ENCODE measurements around the gene BFSP1.

Gene BFSP1

DNA sequence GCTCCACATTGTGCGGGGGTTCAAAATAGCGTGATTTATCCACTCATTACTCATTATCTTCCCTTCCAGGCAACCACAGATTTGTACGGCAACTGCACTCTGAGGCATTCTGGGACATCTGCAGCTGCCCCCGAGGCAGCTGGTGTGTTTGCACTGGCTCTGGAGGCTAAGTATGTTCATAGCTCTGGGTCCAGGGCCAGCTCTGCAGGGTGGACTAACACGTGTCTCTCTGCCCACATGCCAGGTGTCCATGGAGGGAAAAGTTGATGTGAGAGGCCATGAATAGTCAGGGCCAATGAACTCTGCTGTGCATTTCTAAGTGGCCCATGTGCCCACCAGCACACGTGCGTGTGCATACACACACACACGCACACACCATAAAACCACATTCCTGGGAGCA is 74.9 kb downstream of the BFSP1 start:
- Histone ChIP-seq H3K4me1 (ENCODE audit: control insufficient read depth in 1 of 2, insufficient read depth in 2 of 2, low read length in 2 of 2) (no peaks in the 10 kb centered on the region), H3K9ac (ENCODE audit: low read depth in 1 of 2, low read length in 2 of 2) (no peak overlapping the region), H3K27me3 (ENCODE audit: control insufficient read depth in 1 of 2, insufficient read depth in 2 of 2, low read length in 2 of 2) (peaks cover 8 to 9% of the 10 kb centered on the region in 2 donors), H3K36me3 (ENCODE audit: control insufficient read depth in 1 of 2, insufficient read depth in 2 of 2, low read length in 2 of 2) (no peaks in the 10 kb centered on the region), H3K27ac (ENCODE audit: low read depth, low read length) (no peak overlapping the region), H3K9me3 (ENCODE audit: control insufficient read depth in 1 of 2, low read length in 2 of 2) (no peaks in the 10 kb centered on the region), H3K4me3 (ENCODE audit: low read depth in 1 of 2, low read length in 2 of 2) (no peak overlapping the region)

DNA sequence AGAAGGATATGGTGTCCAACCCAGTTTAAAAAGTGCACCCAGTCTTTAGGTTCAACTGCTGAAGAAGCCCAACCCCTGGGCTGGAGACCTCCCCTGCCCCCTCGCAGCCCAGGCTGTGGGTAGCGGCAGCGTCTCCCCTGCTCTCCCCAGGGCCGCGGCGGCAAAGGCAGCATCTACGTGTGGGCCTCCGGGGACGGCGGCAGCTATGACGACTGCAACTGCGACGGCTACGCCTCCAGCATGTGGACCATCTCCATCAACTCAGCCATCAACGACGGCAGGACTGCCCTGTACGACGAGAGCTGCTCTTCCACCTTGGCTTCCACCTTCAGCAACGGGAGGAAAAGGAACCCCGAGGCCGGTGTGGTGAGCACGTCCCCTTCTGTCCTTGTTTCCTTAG is 77.6 kb downstream of the BFSP1 start:
- H3K36me3 ChIP-seq (ENCODE audit: control insufficient read depth in 1 of 2, insufficient read depth in 2 of 2, low read length in 2 of 2): no peaks in the 10 kb centered on the region
- H3K9ac ChIP-seq (ENCODE audit: low read depth in 1 of 2, low read length in 2 of 2): no peak overlapping the region
- H3K4me1 ChIP-seq (ENCODE audit: control insufficient read depth in 1 of 2, insufficient read depth in 2 of 2, low read length in 2 of 2): no peaks in the 10 kb centered on the region
- H3K9me3 ChIP-seq (ENCODE audit: control insufficient read depth in 1 of 2, low read length in 2 of 2): no peaks in the 10 kb centered on the region
- H3K27ac ChIP-seq (ENCODE audit: low read depth, low read length): no peak overlapping the region
- H3K27me3 ChIP-seq (ENCODE audit: control insufficient read depth in 1 of 2, insufficient read depth in 2 of 2, low read length in 2 of 2): peaks cover 8 to 9% of the 10 kb centered on the region in 2 donors
- H3K4me3 ChIP-seq (ENCODE audit: low read depth in 1 of 2, low read length in 2 of 2): no peak overlapping the region

DNA sequence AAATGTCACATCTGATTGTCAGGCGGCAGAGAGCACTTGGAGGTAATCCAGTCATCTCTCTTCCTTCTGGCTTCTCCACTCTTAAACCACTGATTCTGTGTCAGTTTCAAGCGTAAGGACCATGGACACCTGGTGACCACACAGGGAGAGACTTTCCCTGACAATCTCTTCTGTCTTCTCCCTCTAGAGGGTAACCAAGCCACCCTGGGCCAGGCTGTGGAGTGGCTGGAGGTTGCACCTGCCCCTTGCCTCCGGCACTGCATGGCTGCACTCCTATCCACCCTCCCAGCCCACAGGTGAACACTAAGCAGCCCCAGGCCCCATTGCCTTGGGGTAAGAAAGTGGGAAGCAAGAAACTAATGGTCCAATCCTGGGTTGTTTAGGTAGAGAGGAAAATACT is 78.7 kb downstream of the BFSP1 start:
- Histone ChIP-seq H3K27ac (ENCODE audit: low read depth, low read length) (no peak overlapping the region), H3K4me1 (ENCODE audit: control insufficient read depth in 1 of 2, insufficient read depth in 2 of 2, low read length in 2 of 2) (no peaks in the 10 kb centered on the region), H3K4me3 (ENCODE audit: low read depth in 1 of 2, low read length in 2 of 2) (no peak overlapping the region), H3K9ac (ENCODE audit: low read depth in 1 of 2, low read length in 2 of 2) (no peak overlapping the region), H3K9me3 (ENCODE audit: control insufficient read depth in 1 of 2, low read length in 2 of 2) (no peaks in the 10 kb centered on the region), H3K36me3 (ENCODE audit: control insufficient read depth in 1 of 2, insufficient read depth in 2 of 2, low read length in 2 of 2) (no peaks in the 10 kb centered on the region), H3K27me3 (ENCODE audit: control insufficient read depth in 1 of 2, insufficient read depth in 2 of 2, low read length in 2 of 2) (peaks cover 8 to 9% of the 10 kb centered on the region in 2 donors)

DNA sequence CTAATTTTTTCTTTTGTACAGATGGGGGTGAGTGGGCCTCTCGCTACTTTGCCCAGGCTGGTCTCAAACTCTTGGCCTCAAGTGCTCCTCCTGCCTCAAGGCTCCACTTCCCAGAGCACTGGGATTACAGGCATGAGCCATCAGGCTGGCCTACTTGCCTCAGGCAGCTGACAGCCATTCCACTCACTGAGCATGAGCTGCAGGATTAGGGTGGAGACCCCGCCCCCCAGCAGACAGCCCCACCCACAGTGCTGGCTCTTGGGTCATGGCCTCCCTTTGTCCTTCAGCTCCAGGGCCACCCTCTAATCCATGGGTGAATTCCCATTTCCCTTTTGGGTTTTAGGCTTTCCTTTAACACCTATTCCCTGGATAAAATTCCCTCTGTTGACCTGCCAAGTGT is 82.1 kb downstream of the BFSP1 start:
- Histone ChIP-seq H3K27ac (ENCODE audit: low read depth, low read length) (no peak overlapping the region), H3K27me3 (ENCODE audit: control insufficient read depth in 1 of 2, insufficient read depth in 2 of 2, low read length in 2 of 2) (peaks cover 0 to 8% of the 10 kb centered on the region in 2 donors), H3K9me3 (ENCODE audit: control insufficient read depth in 1 of 2, low read length in 2 of 2) (no peaks in the 10 kb centered on the region), H3K36me3 (ENCODE audit: control insufficient read depth in 1 of 2, insufficient read depth in 2 of 2, low read length in 2 of 2) (no peaks in the 10 kb centered on the region), H3K4me1 (ENCODE audit: control insufficient read depth in 1 of 2, insufficient read depth in 2 of 2, low read length in 2 of 2) (no peaks in the 10 kb centered on the region), H3K9ac (ENCODE audit: low read depth in 1 of 2, low read length in 2 of 2) (no peak overlapping the region), H3K4me3 (ENCODE audit: low read depth in 1 of 2, low read length in 2 of 2) (no peak overlapping the region)

DNA sequence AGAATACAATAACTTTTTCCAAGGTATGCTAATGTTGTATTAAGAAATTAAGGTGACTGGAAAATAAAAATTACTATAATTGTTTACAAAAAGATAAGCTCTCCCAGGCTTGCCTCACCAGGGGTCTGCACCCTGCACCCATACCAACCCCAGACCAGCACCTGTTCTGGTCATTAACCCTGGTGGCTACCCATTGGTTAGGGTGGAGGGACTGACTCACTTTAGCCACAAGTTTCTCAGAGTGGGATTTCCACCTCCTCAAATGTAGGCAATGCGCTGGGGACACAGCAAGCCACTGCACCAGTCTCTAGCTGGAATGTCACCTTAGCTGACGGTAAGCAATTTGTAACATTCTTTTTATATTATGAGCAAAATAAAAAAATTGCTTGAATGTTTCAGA is 83.1 kb downstream of the BFSP1 start:
- Histone ChIP-seq H3K4me1 (ENCODE audit: control insufficient read depth in 1 of 2, insufficient read depth in 2 of 2, low read length in 2 of 2) (no peaks in the 10 kb centered on the region), H3K27ac (ENCODE audit: low read depth, low read length) (no peak overlapping the region), H3K4me3 (ENCODE audit: low read depth in 1 of 2, low read length in 2 of 2) (no peak overlapping the region), H3K36me3 (ENCODE audit: control insufficient read depth in 1 of 2, insufficient read depth in 2 of 2, low read length in 2 of 2) (no peaks in the 10 kb centered on the region), H3K27me3 (ENCODE audit: control insufficient read depth in 1 of 2, insufficient read depth in 2 of 2, low read length in 2 of 2) (peaks cover 2 to 4% of the 10 kb centered on the region in 2 donors), H3K9me3 (ENCODE audit: control insufficient read depth in 1 of 2, low read length in 2 of 2) (no peaks in the 10 kb centered on the region), H3K9ac (ENCODE audit: low read depth in 1 of 2, low read length in 2 of 2) (no peak overlapping the region)

DNA sequence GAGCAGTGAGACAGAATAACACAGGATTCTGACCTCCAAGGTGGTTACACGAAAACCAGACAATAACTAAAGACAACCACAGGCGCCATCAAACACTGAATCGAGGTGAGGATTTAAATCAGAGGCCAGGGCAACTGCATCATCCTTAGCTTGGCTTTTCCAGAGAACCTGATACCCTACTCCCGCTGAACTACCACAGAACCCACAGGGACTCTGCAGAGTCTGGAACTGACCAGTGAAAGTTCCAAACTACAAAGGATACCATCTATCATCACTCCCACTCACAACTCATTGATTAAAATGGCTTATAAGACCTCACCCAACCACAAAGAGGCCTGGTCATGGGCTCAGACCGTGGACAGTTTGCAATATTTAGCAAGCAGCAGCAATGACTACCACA is 85.0 kb downstream of the BFSP1 start:
- H3K9me3 ChIP-seq (ENCODE audit: control insufficient read depth in 1 of 2, low read length in 2 of 2): peaks cover 0 to 3% of the 10 kb centered on the region in 2 donors

DNA sequence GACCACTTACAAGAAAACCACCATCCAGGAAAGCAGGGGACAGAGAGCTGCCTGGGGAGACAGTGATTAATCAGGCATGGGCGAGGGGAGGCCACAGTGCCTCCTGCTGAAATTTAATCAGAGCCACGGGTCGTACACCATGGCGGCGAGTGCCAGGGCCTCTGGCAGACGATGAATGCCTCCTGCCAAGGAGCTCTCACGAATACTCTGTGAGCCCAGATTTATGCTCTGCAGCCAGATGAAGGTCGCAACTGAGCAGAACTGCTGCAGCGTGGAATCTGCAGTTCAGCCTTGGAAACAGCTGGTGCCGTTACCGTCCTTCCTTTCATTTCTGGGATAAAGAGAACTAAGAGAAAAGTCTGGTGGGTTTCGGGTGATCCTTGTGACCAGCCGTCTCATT is 85.6 kb downstream of the BFSP1 start:
- Histone ChIP-seq H3K27ac (ENCODE audit: low read depth, low read length) (no peak overlapping the region), H3K36me3 (ENCODE audit: control insufficient read depth in 1 of 2, insufficient read depth in 2 of 2, low read length in 2 of 2) (no peaks in the 10 kb centered on the region), H3K9ac (ENCODE audit: low read depth in 1 of 2, low read length in 2 of 2) (no peak overlapping the region), H3K4me1 (ENCODE audit: control insufficient read depth in 1 of 2, insufficient read depth in 2 of 2, low read length in 2 of 2) (no peaks in the 10 kb centered on the region), H3K9me3 (ENCODE audit: control insufficient read depth in 1 of 2, low read length in 2 of 2) (peaks cover 0 to 3% of the 10 kb centered on the region in 2 donors), H3K27me3 (ENCODE audit: control insufficient read depth in 1 of 2, insufficient read depth in 2 of 2, low read length in 2 of 2) (peaks cover 0 to 7% of the 10 kb centered on the region in 2 donors), H3K4me3 (ENCODE audit: low read depth in 1 of 2, low read length in 2 of 2) (no peak overlapping the region)

More for the DNA sequence above, 85.0 kb downstream of the BFSP1 start:
- no peaks in the 10 kb centered on the region for H3K4me1 ChIP-seq (ENCODE audit: control insufficient read depth in 1 of 2, insufficient read depth in 2 of 2, low read length in 2 of 2)
- no peak overlapping the region for H3K9ac ChIP-seq (ENCODE audit: low read depth in 1 of 2, low read length in 2 of 2)
- H3K27me3 ChIP-seq (ENCODE audit: control insufficient read depth in 1 of 2, insufficient read depth in 2 of 2, low read length in 2 of 2): peaks cover 0 to 7% of the 10 kb centered on the region in 2 donors
- H3K27ac ChIP-seq (ENCODE audit: low read depth, low read length): no peak overlapping the region
- H3K4me3 ChIP-seq (ENCODE audit: low read depth in 1 of 2, low read length in 2 of 2): no peak overlapping the region
- H3K36me3 ChIP-seq (ENCODE audit: control insufficient read depth in 1 of 2, insufficient read depth in 2 of 2, low read length in 2 of 2): no peaks in the 10 kb centered on the region

DNA sequence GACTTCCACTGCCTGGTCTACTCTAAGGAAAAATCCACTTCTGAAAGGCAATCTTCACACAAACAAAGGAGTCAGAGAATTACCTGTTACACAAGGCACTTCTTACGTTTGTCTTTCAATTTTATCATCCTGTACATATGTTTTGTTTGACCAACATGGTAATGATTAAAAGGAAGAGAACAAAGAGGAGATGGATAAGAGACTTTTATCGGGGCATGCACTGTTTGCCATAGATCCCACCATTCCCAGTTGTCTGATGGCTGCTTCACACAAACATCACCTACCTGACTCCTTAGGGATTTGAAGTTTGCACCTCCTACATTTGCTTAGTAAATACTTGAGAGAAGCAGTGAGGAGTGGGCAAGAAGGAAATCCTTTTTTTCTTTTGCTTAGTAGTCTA is 87.1 kb downstream of the BFSP1 start:
- no peaks in the 10 kb centered on the region for H3K36me3 ChIP-seq (ENCODE audit: control insufficient read depth in 1 of 2, insufficient read depth in 2 of 2, low read length in 2 of 2)
- H3K27me3 ChIP-seq (ENCODE audit: control insufficient read depth in 1 of 2, insufficient read depth in 2 of 2, low read length in 2 of 2): peaks cover 0 to 7% of the 10 kb centered on the region in 2 donors
- H3K9ac ChIP-seq (ENCODE audit: low read depth in 1 of 2, low read length in 2 of 2): no peak overlapping the region
- no peak overlapping the region for H3K4me3 ChIP-seq (ENCODE audit: low read depth in 1 of 2, low read length in 2 of 2)
- H3K27ac ChIP-seq (ENCODE audit: low read depth, low read length): no peak overlapping the region
- H3K9me3 ChIP-seq (ENCODE audit: control insufficient read depth in 1 of 2, low read length in 2 of 2): peaks cover 0 to 3% of the 10 kb centered on the region in 2 donors
- no peaks in the 10 kb centered on the region for H3K4me1 ChIP-seq (ENCODE audit: control insufficient read depth in 1 of 2, insufficient read depth in 2 of 2, low read length in 2 of 2)
